GM21367 (cell line): ENCODE results near the gene CLSTN2.

ENCODE experiments used
- ATAC-seq: cut with Tn5 transposase; IDR thresholded peaks from one replicate; pipeline ENCODE4 v1.9.1; 2021; ENCODE audit not compliant: unreplicated experiment

CLSTN2 gene

DNA sequence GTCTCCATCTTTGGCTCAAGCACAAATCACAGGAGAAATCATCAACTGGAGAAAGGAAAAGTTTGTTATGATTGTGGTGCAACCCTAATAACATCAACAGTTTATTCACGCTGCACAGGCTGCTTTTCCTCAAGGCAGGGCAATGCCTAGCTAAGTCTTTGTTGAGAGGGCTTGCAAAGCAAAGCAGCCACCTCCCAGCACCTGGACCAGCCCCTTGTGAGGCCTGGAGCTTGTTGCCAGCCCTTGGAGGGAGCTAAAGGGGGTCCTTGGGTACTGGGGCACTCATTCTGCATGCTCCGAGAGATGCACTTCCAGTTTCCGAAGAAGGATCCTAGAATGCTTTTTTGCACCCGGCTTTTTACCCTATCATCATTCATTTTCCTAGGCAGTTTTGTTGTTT is 288.2 kb downstream of the CLSTN2 start:
- no peak for ATAC-seq

GRCh38 chr3:140223631-140224030 is 288.6 kb downstream of the CLSTN2 start:
- no peak for ATAC-seq

DNA sequence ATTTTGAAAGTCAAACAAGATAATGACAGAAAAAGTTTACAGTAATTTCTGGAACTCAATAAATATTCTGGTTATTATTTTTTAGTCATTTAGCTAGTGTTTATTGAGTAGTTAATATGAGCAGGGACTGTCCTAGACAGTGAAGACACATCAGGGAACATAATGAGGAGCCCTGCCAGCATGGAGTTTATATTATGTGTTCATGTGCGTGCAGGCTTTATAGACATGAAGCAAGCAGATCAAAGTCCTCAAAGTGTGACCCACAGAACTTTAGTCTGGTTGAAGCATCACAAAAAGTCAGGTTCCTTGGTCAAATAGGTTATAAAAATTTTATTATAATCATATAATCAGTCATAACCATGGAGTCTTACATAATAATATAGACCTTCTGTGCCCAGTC is 289.3 kb downstream of the CLSTN2 start:
- no peak for ATAC-seq

DNA sequence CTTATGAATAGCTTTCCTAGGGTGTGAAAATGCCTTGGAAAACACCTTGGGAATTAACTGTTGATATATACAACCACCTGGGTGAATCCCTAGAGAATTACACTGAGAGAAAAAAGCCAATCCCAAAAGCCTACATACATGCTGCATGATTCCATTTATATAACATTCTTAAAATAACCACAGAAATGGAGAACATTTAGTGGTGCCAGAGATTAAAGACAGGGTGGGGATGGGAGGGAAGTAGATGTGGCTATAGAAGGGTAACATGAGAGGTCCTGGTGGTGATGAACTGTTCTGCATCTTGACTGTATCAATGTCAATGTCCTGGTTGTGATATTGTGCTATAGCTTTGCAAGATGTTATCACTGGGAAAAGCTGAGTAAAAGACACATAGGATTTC is 291.0 kb downstream of the CLSTN2 start:
- no peak for ATAC-seq

GRCh38 chr3:140233702-140234101 is 298.7 kb downstream of the CLSTN2 start:
- no peak for ATAC-seq

DNA sequence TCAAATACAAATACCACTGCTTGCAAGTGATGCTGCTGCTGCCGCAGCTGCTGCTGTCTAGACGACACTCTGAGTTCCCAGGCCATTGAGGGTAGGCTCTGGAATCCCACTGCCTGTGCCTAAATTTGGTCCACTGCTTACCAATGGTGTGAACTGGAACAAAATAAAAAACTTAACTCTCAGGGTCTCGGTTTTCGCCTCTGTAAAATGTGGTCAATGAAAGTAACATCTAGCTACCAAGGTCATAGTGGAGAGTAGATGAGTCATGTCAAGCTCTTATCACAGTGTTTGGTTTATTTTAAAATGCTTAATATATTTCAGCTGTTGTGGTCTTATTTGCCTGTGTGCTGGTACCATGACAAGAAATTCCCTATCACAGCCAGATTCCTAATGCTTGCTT is 299.3 kb downstream of the CLSTN2 start:
- ATAC-seq: no peak

GRCh38 chr3:140236836-140237501 is 302.0 kb downstream of the CLSTN2 start:
- ATAC-seq: no peak

GRCh38 chr3:140238646-140239314 is 303.8 kb downstream of the CLSTN2 start:
- no peak for ATAC-seq

DNA sequence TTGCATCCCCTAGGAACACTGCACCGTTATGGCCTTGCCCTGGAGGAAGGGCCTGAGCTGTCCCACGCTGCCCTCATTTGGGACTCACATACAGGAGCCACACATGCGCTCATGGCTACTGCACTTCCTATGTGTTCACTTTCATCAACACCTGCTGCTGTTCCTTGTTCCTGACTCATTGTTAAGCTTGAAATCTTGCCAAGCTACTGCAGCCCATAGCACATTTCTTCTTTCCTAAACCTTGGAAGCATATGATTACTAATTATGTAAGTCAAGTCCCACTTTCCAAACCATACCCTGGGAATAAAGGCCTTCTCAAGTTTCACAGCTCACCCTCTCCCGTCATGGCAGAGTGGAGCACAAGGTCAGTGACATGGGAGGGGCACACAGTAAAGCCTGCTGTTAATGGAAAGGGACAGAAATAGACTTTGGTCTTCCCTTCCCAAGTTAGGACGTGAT is 307.9 kb downstream of the CLSTN2 start:
- no peak for ATAC-seq

DNA sequence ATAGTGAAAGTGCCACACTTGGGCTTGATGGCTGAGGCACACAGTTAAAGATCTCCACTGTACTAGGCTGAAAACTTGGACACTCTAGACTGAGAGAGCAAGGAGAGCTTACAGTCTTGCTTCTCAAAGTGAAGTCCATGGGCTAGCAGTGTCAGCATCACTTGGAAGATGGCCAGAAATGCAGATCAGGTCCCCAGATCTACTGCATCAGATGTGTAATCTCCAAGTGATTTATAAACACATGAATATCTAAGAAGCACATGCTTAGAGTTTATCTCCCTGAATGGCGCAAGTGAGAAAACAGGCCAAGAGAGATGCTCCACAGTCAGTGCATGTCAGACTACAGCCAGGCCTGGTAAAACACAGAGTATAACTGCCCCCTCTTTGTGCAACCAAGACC is 308.6 kb downstream of the CLSTN2 start:
- ATAC-seq: no peak

- ATAC-seq: no peak
Observed at GRCh38 chr3:140244893-140245292, 309.9 kb downstream of the CLSTN2 start.

- ATAC-seq: no peak
Observed at GRCh38 chr3:140246578-140246977, 311.6 kb downstream of the CLSTN2 start.

- ATAC-seq: no peak
Observed at GRCh38 chr3:140247775-140248174, 312.8 kb downstream of the CLSTN2 start.

- ATAC-seq: no peak
Observed at GRCh38 chr3:140249188-140249587, 314.2 kb downstream of the CLSTN2 start.

- ATAC-seq: no peak
Observed at GRCh38 chr3:140250010-140250855, 315.2 kb downstream of the CLSTN2 start.

- ATAC-seq: no peak
Observed at GRCh38 chr3:140250945-140251344, 316.0 kb downstream of the CLSTN2 start.

DNA sequence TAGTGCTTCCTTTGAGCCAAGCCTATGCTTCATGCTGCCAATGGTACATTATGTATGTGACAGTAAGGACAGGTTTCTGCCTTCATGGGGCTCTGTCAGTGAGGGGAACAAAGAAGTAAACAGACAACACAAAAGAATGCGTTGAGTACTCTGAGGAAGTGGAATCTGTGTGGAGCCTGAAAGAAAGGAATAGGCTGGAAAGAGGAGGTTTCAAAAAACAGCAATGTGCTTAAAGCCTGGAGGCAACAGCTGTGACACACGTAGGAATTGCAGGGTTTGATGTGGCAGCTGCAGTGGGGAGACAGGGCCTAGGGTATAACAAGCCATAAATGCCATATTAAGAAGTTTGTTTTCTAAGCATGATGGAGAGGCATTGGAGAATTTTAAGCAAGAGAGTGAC is 316.7 kb downstream of the CLSTN2 start:
- no peak for ATAC-seq

GRCh38 chr3:140252812-140253656 is 318.0 kb downstream of the CLSTN2 start:
- no peak for ATAC-seq

DNA sequence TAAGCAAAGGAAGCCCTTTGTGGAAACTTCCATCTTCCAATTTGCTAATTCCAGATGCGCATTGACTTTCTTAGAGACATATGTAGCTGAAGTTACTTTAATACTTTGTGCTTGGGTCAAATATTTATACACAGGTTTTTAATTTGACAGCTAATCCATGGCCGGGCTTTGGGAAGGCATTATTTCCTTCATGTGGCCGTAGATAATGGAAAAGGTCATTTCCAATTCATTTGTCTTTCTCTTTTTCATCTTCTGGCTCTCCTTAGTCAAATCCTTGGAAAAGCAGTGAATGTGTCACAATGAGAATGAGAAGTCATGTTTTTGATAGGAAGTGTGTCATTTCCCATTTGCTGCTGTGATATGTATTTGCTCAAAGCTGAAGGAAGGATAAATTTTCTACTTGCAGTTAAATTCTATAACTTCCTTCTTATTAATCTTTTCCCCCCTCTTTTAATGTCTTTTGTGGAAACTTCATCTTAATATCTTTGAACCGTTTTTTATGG is 323.3 kb downstream of the CLSTN2 start:
- ATAC-seq: no peak

DNA sequence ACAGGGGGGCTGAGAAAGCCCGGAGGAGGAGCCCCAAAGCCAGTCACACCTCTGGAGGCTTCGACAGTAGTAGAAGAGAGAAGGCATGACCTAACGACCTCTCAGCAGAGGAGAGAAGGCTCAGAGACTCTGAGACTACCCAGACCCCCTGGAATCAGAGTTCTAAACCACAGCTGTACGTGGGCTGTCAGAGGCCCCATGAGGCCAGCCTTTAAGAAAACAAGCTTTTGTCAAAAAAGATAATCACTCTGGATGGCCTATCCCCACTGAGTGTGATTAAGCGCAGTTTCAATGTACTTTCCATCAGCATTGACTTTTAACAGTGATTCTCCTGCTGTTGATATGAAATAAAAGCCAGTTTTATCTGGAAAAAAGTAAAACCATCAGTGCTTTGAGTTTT is 330.3 kb downstream of the CLSTN2 start:
- ATAC-seq: no peak

GRCh38 chr3:140268103-140268502 is 333.1 kb downstream of the CLSTN2 start:
- ATAC-seq: no peak
